Stimulated activated CD4-positive, alpha-beta T cell treated with anti-CD3 and anti-CD28 coated beads, TNF-alpha, amount 100 ng/mL, for 48 hours (primary cell): ENCODE measurements around the gene SLC30A10.
"Not testable (repeated sequence)": the region's sequence is repeated elsewhere in the genome, so short reads cannot be mapped to it uniquely, and the experiment has no call there.

Source experiments
- DNase-seq, 3 donors: peaks; one replicate each; pipeline ENCODE4 v3.0.0-alpha.2; 2020; ENCODE audit warnings: low read depth in 3 of 3

SLC30A10 gene

DNA sequence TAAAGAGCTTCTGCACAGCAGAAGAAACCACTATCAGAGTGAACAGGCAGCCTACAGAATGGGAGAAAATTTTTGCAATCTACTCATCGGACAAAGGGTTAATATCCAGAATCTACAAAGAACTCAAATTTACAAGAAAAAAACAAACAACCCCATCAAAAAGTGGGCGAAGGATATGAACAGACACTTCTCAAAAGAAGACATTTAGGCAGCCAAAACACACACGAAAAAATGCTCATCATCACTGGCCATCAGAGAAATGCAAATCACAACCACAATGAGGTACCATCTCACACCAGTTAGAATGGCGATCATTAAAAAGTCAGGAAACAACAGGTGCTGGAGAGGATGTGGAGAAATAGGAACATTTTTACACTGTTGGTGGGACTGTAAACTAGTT, 36.5 kb downstream of the SLC30A10 start:
- DNase-seq, result not testable (repeated sequence)

DNA sequence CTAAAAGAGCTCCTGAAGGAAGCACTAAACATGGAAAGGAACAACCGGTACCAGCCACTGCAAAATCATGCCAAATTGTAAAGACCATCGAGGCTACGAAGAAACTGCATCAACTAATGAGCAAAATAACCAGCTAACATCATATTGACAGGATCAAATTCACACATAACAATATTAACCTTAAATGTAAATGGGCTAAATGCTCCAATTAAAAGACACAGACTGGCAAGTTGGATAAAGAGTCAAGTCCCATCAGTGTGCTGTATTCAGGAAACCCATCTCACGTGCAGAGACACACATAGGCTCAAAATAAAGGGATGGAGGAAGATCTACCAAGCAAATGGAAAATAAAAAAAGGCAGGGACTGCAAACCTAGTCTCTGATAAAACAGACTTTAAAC, 39.7 kb downstream of the SLC30A10 start:
- not testable (repeated sequence) for DNase-seq

DNA sequence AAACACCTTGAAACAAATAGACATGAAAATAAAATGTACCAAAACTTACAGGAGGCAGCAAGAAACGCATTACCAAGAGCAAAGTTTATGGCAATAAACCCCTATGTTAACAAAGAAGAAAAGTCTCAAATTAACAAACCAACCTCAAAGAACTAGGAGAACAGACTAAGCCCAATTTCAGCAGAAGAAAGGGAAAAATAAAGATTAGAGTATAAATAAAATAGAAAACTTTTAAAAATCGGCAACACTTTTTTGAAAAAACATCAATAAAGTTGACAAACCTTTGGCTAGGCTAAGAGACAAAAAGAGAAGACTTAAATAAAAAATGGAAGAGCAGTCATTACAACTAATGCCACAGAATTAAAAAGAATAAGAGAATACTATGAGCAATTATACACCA, 42.7 kb downstream of the SLC30A10 start:
- DNase-seq, result no peak

DNA sequence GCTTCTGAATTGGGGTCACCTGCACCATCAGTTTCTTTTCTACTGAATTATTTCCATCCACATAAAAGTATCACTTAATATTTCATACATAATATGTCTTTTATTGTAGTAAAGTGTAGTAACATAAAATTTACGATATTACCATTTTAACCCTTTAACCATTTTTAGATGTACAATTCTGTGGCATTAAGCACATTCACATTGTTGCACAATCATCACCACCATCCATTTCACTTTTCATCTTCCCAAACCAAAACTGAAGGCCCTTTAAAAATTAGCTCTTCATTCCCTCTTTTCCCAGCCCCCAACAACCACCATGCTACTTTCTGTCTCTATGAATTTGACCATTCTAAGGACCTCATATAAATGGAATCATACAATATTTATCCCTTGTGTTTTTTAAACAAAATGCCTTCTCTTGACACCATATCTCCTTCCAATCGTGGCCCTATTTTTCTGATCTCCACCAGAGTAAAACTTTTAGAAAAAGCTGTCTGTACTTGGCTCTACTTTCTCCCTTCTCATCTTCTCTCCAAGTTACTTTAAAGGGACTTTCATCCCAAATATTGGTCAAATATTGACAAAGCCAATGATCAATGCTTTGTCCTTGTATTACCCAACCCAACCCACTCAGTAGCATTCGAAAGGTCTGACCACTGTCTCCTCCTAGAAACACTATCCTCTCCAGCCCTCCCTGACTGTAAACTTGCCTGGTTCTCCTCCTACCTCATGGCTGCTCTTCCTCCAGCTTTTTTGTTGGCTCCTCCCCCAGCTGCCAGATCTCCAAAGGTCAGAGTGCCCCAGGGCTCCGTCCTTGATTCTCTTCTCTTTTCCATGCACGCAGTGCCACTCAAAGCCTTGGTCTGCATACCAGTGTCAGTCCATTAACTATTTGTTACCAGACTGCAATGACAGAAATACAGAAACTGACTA, 44.7 kb downstream of the SLC30A10 start:
- DNase-seq, result no peak

DNA sequence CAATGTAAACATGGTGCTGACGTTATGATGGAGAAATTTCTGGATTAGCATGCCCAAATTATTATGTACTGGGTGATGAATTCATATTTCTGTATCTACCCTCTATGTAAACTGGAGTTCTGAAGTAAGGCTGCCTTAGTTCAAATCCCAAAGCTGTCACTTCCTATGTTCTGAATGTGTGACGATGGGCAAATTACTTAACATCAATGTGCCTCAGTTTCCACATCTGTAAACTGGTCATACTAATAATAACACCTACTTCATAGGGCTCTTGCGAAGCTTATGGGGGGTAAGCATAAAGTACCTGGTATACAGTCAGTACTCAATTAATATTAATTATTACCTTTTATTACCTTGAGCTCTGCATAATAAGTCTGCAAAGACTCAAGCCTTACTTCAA, 45.6 kb downstream of the SLC30A10 start:
- DNase-seq, result no peak

DNA sequence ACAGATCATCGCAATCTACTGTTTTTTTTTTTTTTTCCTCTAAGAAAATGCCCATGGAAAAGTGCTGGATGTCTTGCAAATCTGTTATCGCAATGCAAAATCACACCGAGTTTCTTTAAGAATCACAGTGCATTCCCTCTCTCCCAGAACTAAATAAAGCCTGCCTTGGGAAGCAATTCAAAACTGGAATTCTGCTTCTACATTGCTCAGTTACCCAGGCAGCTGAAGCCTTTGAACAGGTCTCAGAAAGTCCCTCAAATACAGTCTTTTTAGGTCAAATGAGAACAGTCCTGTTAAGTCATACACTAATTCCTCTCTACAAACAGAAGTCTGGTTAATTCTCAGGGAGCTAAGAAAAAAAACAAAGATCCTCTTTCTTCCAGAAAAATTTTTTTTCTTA, 46.3 kb downstream of the SLC30A10 start:
- DNase-seq, result no peak

DNA sequence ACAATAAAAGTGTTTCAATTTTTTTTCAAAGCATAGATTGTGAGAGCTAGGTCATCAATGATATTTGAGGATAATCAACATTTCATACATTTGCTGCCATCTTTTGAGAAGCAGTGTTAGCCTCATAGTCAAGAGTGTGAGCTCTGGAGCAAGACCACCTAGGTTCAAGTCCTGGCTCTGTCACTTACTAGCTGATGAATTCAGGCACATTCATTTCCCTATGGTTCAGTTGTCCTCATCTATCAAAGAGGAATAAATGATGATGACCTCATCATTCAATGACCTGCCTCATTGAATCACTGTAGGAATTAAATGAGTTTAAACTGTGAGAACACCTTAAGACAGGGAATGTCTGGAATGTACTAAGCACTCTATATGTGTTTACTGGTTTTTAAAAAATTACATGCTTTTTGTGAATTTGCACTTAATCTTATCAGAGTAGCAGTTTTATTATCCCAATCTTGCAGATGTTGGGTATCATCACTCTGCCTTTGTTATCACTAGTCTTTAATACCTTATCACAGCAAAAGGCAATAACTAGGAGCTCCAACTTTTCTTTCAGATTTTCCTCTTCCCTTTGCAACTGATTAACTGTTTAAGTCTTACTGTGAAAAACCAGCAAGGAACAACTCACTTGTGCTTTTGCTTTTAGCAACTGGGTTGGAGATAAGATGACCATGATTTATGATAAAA, 47.4 kb downstream of the SLC30A10 start:
- no peak for DNase-seq

DNA sequence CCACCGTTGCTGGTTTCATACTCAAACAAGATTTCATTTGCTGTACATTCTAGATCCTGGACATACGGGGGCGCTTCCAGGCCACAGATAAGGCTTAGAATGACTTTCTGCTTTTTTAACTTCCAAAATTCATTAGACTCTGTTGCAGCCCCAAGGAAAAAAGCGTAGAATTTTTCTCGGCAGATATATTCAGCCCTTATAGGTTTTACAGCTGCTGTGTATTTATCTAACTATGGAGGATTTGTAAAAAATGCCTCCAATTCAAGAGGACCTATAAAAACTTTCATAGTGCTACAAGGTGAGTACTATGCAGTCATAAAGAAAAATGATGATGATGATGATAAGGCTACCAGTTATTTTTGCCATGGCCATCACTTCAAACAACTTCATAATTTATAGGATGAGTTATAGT, 51.6 kb downstream of the SLC30A10 start:
- DNase-seq, result no peak

DNA sequence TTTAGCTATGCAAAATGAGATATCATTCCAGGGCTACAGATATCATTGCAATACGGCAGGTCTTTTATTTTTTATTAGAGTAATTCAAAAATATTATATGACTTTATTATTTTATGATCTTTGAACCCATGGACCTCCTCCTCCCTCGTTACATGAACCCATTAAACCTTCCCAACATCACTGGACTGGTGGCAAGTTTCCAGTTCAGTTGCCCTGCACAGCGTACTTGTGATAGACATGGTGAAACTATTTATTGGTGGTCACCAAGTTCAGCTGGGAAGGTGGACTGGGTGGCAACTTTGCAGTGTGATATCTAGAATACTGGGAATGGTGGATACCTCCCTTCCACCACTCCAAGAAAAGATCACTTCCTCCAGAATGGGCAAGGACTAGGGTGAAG, 52.5 kb downstream of the SLC30A10 start:
- DNase-seq, result no peak

DNA sequence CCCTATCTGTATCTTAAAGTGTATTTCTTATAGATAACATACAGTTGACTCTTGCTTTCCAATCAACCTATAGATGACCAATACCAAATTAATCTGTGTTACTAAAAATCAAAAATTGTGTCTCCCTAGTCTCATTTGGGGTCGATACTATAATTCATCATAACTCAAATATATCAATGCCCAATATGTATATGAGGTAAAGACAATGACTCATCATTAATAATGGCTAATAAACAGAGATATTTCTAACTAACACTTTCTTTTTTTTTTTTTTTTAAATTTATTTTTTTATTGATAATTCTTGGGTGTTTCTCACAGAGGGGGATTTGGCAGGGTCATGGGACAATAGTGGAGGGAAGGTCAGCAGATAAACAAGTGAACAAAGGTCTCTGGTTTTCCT, 55.8 kb downstream of the SLC30A10 start:
- not testable (repeated sequence) for DNase-seq

DNA sequence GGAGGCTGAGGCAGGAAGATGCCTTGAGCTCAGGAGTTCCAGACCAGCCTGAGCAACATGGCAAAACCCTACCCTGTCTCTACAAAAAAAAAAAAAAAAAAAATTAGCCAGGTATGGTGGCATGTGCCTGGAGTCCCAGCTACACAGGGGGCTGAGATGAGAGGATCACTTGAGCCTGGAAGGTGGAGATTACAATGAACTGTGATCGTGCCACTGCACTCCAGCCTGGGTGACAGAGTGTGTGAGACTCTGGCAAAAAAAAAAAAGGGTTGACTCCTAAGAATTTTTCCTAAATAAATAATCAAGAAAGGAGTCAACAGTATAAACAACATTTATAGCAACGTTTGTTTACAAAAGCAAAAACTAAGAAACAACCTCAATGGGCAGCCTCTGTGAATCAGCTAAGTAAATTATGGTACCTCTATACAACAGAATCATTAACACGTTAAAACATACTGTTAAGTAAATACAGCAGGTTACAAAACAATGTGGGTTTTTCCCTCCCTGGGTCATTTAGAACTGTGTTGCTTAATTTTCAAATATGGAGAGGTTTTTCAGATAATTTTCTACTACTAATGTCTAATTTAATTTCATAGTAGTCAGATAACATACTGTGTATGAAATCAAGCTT, 56.8 kb downstream of the SLC30A10 start:
- no peak for DNase-seq

DNA sequence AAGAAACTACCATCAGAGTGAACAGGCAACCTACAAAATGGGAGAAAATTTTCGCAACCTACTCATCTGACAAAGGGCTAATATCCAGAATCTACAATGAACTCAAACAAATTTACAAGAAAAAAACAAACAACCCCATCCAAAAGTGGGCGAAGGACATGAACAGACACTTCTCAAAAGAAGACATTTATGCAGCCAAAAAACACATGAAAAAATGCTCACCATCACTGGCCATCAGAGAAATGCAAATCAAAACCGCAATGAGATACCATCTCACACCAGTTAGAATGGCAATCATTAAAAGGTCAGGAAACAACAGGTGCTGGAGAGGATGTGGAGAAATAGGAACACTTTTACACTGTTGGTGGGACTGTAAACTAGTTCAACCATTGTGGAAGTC, 59.7 kb downstream of the SLC30A10 start:
- not testable (repeated sequence) for DNase-seq
